HG03196 (cell line): ENCODE results near the gene PANK2.
A peak's percentile ranks its signal among the peaks of the same experiment; 100 is the strongest.

Experiments
- ATAC-seq: cut with Tn5 transposase; IDR thresholded peaks from one replicate; pipeline ENCODE4 v1.9.1; 2021; ENCODE audit not compliant: unreplicated experiment

The PANK2 gene

DNA sequence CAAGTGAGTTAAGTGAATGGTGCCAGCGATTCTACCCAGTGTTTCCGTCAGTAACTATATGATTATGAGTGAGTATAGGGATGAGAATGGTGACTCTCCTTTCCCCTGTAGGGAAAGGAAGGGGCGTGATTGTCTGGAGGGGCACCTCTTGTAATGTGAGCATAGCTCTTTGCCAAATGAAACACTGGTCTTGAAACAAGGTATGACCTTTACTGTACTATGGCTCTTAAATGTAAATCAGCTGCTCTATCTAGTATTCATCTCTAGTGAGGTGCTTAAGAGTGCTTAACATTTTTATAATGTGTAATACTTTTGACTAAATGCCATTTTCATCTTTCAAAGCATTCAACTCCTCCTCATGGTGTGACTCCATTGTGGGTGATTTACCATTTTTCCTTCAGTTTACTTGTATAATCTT, 11.0 kb downstream of the PANK2 start:
- no peak for ATAC-seq

DNA sequence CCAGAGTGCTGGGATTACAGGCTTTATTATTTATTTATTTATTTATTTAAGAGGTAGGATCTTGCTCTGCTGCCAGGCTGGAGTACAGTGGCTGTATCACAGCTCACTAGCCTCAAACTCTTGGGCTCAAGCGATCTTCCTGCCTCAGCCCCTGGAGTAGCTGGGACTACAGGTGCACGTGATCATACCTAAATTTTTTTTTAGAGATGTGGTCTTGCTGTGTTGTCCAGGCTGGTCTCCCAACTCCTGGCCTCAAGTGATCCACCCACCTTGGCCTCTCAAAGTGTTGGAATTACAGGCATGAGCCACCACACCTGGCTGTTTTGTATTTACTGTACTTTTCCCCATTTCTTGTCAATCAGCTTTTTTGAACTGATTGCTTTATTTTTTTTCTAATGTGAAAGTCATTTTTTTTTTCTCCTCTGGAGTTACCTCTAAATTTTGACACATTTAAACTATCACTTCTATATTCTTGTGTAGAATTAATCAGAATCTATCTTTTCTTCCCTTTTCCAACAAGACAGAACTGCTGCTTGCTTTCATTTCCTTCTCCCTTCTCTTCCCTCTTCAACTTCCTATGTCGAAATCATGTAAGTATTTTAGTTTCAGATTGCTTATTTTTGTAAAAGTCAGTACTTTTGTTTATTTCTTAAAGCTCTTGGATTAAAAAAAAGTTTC, 12.0 kb downstream of the PANK2 start:
- no peak for ATAC-seq

DNA sequence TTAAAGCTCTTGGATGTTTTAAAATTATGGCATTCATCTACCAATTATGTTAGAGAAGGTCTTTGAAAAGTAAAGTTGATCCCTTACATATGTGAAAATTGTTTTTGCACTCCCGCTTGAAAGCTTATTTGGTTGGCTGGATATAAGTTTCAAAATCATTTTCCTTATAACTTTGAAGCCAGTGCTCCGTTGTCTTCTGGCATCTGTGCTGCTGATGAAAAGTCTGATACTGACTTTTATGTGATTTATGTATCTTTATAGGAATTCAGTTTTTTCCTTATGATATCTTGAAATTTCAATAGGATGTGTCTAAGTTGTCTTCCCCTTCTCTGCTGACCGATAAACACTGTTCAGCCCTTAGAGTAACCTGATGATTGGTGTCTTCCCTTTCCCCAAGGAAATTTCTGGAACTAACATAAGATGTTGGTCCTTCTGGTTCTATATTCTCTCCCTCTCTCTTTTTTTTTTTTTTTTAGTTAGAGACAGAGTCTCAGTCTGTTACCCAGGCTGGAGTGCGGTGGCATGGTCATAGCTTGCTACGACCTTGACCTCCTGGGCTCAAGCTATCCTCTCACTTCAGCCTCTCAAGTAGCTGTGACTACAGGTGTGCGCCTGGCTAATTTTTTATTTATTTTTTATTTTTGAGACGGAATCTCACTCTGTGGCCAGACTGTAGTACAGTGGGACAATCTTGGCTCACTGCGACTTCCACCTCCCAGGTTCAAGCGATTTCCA, 12.7 kb downstream of the PANK2 start:
- ATAC-seq = no peak

DNA sequence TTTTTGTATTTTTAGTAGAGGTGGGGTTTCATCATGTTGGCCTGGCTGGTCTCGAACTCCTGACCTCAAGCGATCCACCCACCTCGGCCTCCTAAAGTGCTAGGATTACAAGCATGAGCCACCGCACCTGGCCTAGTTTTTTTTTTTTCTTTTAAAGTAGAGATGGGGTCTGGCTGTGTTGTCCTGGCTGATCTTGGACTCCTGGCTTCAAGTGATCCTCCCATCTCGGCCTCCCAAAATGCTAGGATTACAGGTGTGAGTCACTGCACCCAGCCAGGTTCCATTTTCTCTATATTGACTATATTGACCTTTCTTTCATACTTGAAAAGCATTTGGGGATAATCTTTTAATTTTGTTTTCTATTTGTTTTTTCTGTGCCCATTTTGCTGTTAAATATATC, 13.3 kb downstream of the PANK2 start:
- ATAC-seq = no peak

DNA sequence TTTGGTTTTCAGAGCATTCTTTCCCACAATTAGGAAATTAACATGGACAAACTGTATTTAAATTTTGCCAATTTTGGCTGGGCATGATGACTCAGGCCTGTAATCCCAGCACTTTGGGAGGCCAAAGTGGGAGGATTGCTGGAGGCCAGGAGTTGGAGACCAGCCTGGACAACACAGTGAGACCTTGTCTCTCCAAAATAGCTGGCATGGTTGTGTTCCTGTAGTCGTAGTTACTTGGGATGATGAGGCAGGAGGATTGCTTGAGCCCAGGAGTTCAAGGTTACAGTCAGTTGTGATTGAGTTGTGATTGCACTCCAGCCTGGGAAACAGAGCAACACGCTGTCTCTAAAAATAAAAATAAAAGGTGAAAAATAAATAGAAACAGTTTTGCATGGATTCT, 15.0 kb downstream of the PANK2 start:
- ATAC-seq = no peak

DNA sequence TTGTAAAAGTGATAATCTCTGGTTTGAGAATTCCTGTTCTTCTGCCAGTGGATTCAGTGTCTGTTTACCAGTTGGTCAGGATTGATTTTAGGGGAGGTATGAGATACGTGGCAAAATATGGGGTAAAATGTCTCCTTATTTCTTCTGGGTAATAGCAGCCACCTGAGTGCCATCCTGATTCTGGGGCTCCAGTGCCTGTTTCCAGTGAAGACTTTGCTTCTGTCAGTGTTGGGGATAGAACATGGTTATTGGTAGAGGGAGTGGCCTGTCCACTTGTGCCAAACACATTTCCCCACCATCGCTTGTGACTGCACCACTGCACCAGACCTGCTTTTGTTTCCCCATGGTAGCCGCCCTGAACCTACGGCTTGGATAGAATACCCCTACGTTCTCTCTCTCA, 15.7 kb downstream of the PANK2 start:
- no peak for ATAC-seq

DNA sequence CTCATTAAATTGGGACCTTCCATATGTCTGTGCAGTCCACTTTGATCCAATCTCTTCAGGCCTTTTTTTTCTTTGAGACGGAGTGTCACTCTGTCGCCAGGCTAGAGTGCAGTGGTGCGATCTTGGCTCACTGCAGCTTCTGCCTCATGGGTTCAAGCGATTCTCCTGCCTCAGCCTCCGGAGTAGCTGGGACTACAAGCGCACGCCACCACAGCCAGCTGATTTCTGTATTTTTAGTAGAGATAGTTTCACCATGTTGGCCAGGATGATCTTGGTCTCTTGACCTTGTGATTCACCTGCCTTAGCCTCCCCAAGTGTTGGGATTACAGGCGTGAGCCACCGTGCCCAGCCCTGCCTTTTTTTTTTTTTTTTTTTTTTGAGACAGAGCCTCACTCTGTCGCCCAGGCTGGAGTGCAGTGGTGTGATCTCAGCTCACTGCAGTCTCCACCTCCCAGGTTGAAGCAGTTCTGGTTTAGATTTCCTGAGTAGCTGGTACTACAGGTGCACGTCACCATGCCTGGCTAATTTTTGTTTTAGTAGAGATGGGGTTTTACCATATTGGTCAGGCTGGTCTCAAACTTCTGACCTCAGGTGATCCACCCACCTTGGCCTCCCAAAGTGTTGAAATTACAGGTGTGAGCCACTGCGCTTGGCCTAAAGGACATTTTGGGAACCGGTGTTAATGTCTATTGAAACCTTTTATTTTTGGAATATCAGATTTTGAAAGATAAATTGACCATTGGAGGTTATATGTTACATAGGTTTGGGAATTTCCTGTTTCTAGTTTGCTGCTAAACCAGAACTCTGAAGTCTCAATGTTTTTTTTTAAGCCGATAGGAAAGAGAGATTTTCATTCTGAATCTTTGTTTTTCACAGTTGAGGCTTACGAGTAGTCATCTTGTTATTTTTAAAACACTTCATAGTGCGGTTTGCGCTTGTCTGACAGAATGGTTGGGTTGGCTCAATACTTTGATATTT, 17.8 kb downstream of the PANK2 start:
- ATAC-seq = peak; percentile 75

DNA sequence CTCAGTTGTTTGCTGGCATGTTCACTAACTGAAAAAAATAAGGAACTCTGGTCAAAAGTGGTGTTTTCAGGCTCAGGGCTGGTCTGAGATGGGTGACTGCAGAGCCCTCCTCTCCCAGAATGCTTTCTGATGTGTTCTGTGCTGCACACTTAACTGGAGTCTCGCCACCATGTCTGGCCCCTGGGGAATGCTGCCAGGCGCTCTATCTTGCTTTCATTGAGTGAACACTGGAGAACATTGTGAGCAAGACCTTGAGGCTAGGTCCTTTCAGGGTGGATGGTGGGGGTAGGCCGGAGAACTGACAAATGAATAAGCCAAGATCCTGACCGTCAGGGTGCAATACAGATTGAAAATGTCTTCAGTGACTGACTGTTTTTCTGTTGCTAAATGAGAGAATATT, 19.5 kb downstream of the PANK2 start:
- ATAC-seq = no peak

DNA sequence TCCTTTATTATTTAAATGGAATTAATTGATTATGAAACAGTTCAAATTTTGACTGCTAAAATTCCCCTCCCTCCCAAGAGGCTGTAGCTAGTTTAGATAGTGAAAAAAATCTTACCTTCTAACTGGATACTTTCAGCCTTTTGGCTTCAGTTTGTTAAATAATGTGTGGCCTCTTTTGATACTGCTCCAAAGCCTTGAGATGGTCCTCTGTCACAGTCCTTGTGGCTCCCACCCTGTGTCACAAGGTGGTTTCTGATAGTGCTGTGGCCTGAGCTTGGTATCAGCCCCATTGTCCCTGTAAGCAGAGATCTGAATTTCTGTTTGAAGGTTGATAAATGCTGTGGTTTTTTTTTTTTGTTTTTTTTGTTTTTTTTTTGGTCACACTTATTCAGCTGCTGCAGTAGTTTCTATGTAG, 20.8 kb downstream of the PANK2 start:
- ATAC-seq = no peak

DNA sequence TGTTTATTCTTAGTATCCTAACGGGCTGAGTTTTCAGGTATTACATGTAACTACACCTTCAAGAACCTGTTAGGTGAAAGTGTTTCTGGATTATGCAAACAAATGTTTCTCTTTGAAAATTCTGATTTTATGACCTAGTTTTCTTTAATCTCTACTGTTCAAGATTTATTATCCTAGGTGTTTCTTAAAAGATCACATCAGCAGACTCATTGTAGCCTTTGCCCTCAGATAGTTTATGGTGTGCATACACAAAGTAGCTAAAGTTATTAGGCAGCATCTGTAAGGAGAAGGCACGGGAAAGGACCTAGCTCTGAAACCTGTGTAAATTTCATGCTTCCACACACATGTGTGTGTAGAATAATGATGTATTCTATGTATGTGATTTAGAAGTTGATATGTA, 21.7 kb downstream of the PANK2 start:
- no peak for ATAC-seq

DNA sequence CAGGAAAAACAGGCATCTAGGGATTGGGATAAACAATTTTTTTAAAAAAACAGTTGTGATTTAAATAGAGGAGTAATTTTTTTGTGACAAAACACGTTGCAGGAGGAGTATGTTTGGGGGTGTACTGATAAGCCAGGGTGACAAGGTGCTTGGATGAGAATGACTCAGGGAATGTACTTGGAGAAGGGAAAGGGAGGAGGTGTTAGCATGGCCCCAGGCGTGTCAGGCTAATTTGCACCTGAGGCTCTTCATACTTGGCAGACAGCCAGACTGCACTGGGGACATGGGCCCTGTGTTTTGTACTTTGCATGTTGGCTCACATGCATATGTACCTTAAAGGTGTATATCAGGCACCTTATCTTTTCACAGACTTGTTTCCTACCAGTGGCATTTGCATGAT, 22.8 kb downstream of the PANK2 start:
- ATAC-seq = no peak

DNA sequence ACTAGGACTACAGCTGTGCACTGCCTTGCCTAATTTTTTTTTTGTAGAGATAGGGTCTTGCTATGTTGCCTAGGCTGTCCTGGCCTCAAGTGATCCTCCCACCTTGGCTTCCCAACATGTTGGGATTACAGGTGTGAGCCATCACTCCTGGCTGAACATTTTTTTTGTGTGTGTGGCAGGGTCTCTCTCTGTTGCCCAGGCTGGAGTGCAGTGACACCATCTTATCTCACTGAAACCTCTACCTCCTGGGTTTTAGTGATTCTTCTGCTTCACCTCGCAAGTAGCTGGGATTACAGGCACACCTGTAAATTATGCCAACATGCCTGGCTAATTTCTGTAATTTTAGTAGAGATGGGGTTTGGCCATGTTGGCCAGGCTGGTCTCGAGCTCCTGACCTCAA, 25.3 kb downstream of the PANK2 start:
- ATAC-seq = no peak

DNA sequence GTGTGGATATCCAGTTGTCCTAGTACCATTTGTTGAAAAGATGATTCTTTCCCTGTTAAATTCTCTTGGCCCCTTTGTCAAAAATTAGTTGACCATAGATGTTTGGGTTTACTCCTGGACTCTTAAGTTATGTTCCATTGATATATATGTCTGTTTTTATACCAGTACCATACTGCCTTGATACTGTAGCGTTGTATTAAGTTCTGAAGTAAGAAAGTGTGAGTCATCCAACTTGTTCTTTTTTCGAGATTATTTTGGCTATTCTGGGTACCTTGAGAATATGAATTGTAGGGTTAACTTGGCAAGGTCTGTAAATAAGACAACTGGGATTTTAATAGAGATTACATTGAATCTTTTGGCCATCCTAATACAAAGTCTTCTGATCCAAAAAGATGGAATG, 26.5 kb downstream of the PANK2 start:
- no peak for ATAC-seq

DNA sequence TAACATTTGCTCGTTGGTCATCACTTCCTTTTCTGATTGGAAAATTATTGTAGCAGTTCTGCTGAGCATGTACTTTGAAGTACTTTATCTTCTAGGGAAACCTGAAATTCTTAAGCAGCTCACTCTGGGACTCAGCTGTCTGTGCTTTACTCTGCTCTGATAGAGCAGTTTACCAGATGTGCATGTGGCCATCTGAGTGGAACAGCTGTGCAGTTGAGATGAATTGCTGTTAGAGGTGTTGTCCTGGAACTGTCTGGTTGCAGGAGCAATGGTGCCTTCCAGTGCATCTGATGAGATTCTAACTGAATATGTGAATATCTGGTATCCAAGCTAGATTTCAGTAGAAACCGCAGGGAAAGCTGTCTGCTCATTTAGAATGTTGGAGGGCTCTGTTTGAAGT, 27.2 kb downstream of the PANK2 start:
- ATAC-seq = no peak

DNA sequence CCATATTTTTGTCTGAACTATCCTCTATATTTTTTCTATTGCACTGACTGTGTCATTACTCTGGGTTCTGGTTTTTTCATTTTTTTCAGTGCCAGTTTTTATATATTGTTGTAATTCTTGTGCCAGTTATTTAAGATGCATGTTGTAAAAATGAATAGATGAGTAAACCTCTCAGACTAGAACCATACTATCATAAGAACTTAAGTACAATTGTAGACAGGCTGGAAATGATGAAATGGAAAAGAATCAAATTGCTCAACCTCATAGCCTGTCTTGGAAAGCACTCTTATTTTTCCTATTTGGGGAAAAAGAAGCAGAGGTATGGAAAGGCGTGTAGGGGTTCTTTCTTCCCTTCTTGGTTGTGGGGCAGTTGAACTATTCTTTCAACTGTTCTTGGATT, 30.2 kb downstream of the PANK2 start:
- no peak for ATAC-seq

DNA sequence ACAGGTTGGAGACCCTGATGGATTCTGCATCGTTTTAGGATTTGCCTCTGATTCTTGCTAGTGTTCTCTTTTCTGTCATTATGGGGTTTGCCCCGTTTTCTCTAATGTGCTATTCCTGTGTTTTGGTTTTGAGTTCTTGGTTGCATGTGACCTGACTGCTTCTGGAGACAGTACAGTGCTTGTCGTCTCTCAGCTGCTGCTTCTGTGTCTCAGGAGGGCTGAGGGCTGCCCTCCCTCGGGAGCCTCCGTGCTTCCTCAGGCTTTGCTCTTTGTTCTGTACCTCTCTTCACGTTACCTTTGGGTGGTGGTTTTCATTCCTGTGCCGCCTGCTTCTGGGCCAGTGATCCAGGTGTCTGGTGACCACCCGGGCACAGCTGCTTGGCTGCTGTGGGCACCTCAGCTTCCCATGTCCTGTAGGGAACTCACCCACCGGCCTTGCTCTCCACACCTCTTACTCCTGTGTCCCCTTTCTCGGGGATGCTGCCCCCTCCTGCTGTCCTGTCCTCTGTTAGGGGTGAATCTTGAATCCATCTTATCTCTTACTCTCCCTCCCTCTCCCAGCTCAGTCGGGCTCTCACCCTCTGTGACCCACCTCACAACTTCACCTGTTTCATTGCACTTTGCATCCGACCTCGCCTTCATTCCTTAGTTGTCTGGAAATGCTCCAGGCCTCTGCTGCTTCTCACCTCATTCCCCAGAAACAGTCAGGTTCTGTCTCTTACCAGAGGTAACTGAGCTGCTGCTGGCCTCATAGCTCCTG, 33.2 kb downstream of the PANK2 start:
- no peak for ATAC-seq

DNA sequence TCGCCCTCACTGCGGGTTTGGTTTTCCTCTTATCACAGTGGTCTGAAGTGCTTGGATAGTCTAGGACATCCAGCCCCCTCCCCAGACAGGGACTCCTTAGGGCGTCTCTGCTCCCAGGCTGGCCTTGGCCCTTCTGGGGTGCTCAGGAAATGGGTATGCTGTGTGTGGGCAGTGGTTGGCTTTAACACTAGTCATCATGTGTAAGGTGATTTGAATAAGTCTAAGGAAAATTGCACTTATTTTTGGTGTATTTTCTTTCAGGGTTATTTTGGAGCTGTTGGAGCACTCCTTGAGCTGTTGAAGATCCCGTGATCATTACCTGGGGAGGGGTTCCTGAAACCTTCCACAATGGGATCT, 33.8 kb downstream of the PANK2 start:
- ATAC-seq = no peak

DNA sequence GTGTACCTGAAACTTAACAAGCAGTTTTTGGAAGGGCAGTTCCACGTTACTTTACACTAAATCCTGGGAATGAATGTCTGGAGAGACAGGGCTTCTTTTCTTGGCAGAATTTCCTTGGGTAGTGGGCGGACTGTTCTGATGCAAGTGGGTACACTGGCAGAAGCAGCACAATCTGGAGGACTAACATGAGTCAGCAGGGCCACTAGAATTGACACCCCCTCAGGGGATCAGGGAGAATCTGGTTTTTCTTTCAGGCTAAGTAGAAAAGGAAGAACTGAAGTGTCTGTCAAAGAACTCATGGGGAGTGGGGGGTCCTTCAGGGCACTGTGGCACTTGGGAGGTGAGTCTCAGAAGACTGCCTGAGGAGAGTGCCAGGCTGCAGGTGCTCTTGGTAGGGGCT, 34.6 kb downstream of the PANK2 start:
- ATAC-seq = no peak

DNA sequence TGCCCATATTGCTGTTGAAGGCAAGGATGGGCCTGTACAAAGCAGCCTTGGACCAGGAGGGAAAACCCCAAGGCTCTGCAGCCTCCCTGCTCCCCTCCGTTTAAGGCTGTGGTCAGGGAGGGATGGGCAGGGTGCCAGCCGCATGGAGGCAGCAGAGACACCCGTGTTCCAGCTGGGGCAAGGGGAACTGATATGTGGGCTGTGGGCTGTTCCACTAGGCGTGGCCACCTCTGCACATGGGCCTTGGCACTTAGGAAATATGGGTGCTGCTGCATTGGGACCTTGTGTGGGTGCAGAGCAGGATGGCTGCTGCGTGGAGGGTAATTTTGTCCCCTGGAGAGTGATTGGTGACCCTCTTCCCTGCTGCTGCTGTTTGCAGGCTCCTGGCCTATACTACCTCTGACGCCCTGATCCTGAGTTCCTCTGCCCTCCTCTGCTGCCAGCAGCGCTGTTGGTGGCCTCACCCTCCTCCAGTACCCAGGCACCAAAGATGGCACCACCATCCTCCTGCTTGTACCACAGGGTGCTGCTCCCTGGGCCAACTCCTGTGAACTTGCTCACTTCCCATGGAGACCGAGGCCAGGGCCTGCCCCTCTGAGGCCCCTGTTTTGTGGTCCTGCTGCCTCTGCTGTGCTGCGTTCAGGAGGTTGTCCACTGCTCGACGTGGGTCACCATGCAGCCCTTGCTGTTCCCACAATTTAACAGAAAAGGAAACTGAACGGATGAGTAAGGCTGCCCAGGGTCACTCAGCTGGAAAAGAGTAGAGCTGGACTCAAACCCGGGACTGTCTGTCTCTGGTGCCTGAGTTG, 35.3 kb downstream of the PANK2 start:
- no peak for ATAC-seq

DNA sequence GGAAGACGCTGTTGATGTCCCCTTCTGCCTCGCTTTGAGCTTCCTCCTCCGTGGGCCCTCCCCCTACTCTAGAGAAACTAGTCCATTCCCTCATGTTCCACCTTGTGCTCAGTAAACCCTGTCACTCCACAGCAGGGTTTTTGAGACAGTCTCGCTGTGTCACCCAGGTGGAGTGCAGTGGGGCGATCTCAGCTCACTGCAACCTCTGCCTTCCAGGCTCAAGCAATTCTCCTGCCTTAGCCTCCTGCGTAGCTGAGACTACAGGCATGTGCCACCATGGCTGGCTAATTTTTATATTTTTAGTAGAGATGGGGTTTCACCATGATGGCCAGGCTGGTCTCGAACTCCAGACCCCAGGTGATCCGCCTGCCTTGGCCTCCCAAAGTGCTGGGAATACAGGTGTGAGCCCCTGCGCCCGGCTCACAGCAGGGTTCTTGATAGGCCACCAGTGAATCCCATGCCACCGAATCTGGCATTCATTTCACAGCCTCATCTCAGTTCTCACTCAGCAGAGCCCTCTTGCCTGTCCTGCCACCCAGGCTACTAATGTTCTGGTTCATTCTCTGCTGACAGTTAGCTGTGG, 36.0 kb downstream of the PANK2 start:
- no peak for ATAC-seq
